Progenitor cell of endocrine pancreas (in vitro differentiated cells): Measurements from ENCODE around the gene OXCT2. TPM values are rescaled to one million over a fixed set of nuclear protein-coding genes. Genes with fewer than 3 reads are reported as not detected.
"Not testable (repeated sequence)": the region's sequence is repeated elsewhere in the genome, so short reads cannot be mapped to it uniquely, and the experiment has no call there.

ENCODE experiments used
- DNase-seq: peaks from one replicate; pipeline ENCODE4 v3.0.0; 2021; ENCODE audit warnings: low spot score; ENCODE audit not compliant: unreplicated experiment
- H3K27ac Mint-ChIP-seq: 2 replicates; pipeline ENCODE4 v1.8.0; 2021; ENCODE audit warnings: mild to moderate bottlenecking, moderate library complexity, mixed read lengths
- H3K27me3 Mint-ChIP-seq: 2 replicates; pipeline ENCODE4 v1.8.0; 2021; ENCODE audit warnings: mixed read lengths
- H3K36me3 Mint-ChIP-seq: 2 replicates; pipeline ENCODE4 v1.8.0; 2022; ENCODE audit warnings: mixed read lengths; ENCODE audit not compliant: insufficient read depth
- H3K4me1 Mint-ChIP-seq: 2 replicates; pipeline ENCODE4 v1.8.0; 2021; ENCODE audit warnings: low read depth, mixed read lengths
- H3K4me3 Mint-ChIP-seq: 2 replicates; pipeline ENCODE4 v1.8.0; 2021; ENCODE audit warnings: low read depth, mild to moderate bottlenecking, moderate library complexity, mixed read lengths
- H3K9me3 Mint-ChIP-seq: 2 replicates; pipeline ENCODE4 v1.8.0; 2021; ENCODE audit warnings: low read depth, mixed read lengths
- CTCF ChIP-seq: fragments of 200-600 bp; sonication (generic); IDR thresholded peaks from one replicate; pipeline ENCODE4 v1.5.0; 2021; ENCODE audit warnings: antibody characterized with exemption, mild to moderate bottlenecking; ENCODE audit not compliant: unreplicated experiment
- total RNA-seq: library from RNA; stranded (reverse); gene quantifications from 2 replicates; pipeline ENCODE4 v1.2.1, GENCODE V29; 2021

OXCT2 gene
- total RNA-seq, 1 donor from 2014 or later: not detected

DNA sequence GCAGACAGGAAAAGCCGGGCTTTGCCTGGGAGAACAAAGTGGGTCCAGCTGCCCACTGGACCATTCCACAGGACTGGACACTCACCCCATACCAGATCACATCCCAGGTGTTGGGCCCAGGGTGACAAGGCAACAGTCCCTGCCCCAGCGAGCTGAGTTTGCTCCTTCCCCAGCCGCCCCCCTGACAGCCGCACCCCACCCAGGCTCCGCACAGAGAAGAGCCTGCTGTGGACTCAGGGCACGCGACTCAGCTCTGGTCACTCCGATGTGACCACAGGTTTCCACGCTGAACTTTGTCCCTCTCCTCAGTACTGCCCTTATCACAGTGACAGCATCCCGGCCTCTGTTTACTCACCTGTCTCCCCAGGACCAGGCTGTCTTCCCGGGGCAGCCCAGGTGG is 16.3 kb upstream of the OXCT2 start:
- Mint-ChIP-seq H3K36me3 (no peaks in the 10 kb centered on the region), H3K9me3 (no peaks in the 10 kb centered on the region), H3K4me1 (peaks cover 2% of the 10 kb centered on the region), H3K27ac (no peak overlapping the region), H3K4me3 (peak overlapping the region; percentile 35), H3K27me3 (peaks cover 61% of the 10 kb centered on the region)
- no peak for TF ChIP-seq CTCF
- no peak for DNase-seq

GRCh38 chr1:39787108-39787375 is 15.9 kb upstream of the OXCT2 start:
- not testable (repeated sequence) for DNase-seq, H3K4me3 Mint-ChIP-seq, H3K36me3 Mint-ChIP-seq, H3K4me1 Mint-ChIP-seq, H3K27ac Mint-ChIP-seq, H3K9me3 Mint-ChIP-seq
- peaks cover 57% of the 10 kb centered on the region for H3K27me3 Mint-ChIP-seq

GRCh38 chr1:39786303-39787107 is 15.4 kb upstream of the OXCT2 start:
- H3K9me3 Mint-ChIP-seq, H3K27ac Mint-ChIP-seq, H3K4me1 Mint-ChIP-seq, H3K4me3 Mint-ChIP-seq, H3K36me3 Mint-ChIP-seq, DNase-seq: not testable (repeated sequence)
- H3K27me3 Mint-ChIP-seq: peaks cover 55% of the 10 kb centered on the region

GRCh38 chr1:39782685-39783084 is 11.5 kb upstream of the OXCT2 start:
- H3K4me1 Mint-ChIP-seq, H3K9me3 Mint-ChIP-seq, H3K36me3 Mint-ChIP-seq, H3K27ac Mint-ChIP-seq, DNase-seq, H3K4me3 Mint-ChIP-seq: not testable (repeated sequence)
- peaks cover 46% of the 10 kb centered on the region for H3K27me3 Mint-ChIP-seq

- H3K4me3 Mint-ChIP-seq: no peak overlapping the region
- H3K27me3 Mint-ChIP-seq: peaks cover 41% of the 10 kb centered on the region
- H3K36me3 Mint-ChIP-seq: no peaks in the 10 kb centered on the region
- H3K4me1 Mint-ChIP-seq: no peaks in the 10 kb centered on the region
- TF ChIP-seq CTCF: no peak
- no peak overlapping the region for H3K27ac Mint-ChIP-seq
- no peak for DNase-seq
- H3K9me3 Mint-ChIP-seq: no peaks in the 10 kb centered on the region
These were observed 11.0 kb upstream of the OXCT2 start for GRCh38 chr1:39782103-39782502.

- H3K9me3 Mint-ChIP-seq: no peaks in the 10 kb centered on the region
- no peaks in the 10 kb centered on the region for H3K36me3 Mint-ChIP-seq
- H3K4me1 Mint-ChIP-seq: no peaks in the 10 kb centered on the region
- H3K27me3 Mint-ChIP-seq: peaks cover 36% of the 10 kb centered on the region
- no peak overlapping the region for H3K27ac Mint-ChIP-seq
- no peak overlapping the region for H3K4me3 Mint-ChIP-seq
- DNase-seq: no peak
- no peak for TF ChIP-seq CTCF
These were observed 10.2 kb upstream of the OXCT2 start for GRCh38 chr1:39781349-39781715.

DNA sequence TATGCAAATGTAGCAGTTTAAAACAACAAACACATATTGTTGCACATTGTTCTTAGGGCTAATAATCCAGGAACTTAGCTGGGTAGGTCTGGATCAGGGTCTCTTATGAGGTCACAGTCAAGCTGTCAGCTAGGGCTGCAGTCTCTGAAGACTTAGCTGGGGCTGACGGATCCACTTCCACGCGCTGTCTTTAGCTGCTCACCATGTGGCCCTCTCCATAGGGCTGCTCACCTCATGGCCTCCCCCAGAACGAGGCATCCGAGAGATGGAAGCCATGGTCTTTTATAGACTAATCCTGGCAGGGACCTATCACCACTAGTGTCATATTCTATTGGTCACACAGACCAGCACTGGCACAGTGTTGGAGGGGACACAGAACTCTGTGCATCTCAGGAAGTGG is 8.7 kb upstream of the OXCT2 start:
- Mint-ChIP-seq H3K36me3 (no peaks in the 10 kb centered on the region), H3K4me1 (no peaks in the 10 kb centered on the region), H3K4me3 (no peak overlapping the region), H3K27me3 (peaks cover 30% of the 10 kb centered on the region), H3K9me3 (no peaks in the 10 kb centered on the region), H3K27ac (no peak overlapping the region)
- no peak for TF ChIP-seq CTCF
- DNase-seq: no peak
